SU-DHL-6 (cell line): Measurements from ENCODE around the gene REXO4.

Experiments used
- H2AFZ ChIP-seq: fragments of 200-600 bp; sonication (generic); 2 replicates; pipeline ENCODE4 v1.6.1; 2014; ENCODE audit warnings: low read depth, mild to moderate bottlenecking, moderate library complexity, mixed read lengths, antibody characterized with exemption, low read length; ENCODE audit not compliant: severe bottlenecking
- H3F3A ChIP-seq: fragments of 200-600 bp; shearing (Covaris generic); 2 replicates; pipeline ENCODE4 v1.6.0; 2016; ENCODE audit warnings: antibody characterized with exemption, mild to moderate bottlenecking; ENCODE audit not compliant: insufficient read depth
- H3K27ac ChIP-seq: fragments of 200-600 bp; sonication (generic); 2 replicates; pipeline ENCODE4 v1.5.1; 2016; ENCODE audit warnings: low read depth, mild to moderate bottlenecking, low read length, moderate library complexity, mixed read lengths
- H3K27me3 ChIP-seq: fragments of 200-600 bp; sonication (generic), shearing (Covaris generic); 2 replicates; pipeline ENCODE4 v1.6.0; 2014; ENCODE audit warnings: mild to moderate bottlenecking, low read length
- H3K36me3 ChIP-seq: fragments of 200-600 bp; sonication (generic); 2 replicates; pipeline ENCODE4 v1.6.1; 2014; ENCODE audit warnings: mild to moderate bottlenecking, low read length, mixed read lengths
- H3K4me2 ChIP-seq: fragments of 300-600, 200-600 bp; shearing (Covaris generic), sonication (generic); 2 replicates; pipeline ENCODE4 v1.6.0; 2014; ENCODE audit warnings: low read length, low read depth, mild to moderate bottlenecking; ENCODE audit not compliant: poor library complexity, severe bottlenecking
- H3K4me3 ChIP-seq: fragments of 200-600 bp; sonication (generic); 2 replicates; pipeline ENCODE4 v1.5.1; 2014; ENCODE audit warnings: antibody characterized with exemption, low read length, mild to moderate bottlenecking, mixed read lengths; ENCODE audit not compliant: insufficient read depth, poor library complexity, severe bottlenecking
- H3K79me2 ChIP-seq: fragments of 200-600 bp; sonication (generic); 2 replicates; pipeline ENCODE4 v1.6.1; 2014; ENCODE audit warnings: mild to moderate bottlenecking, low read length, moderate library complexity; ENCODE audit not compliant: insufficient read depth
- H3K9ac ChIP-seq: fragments of 200-600 bp; sonication (generic); 2 replicates; pipeline ENCODE4 v1.7.0; 2014; ENCODE audit warnings: mild to moderate bottlenecking, low read length
- H3K9me2 ChIP-seq: fragments of 200-600 bp; sonication (generic); replicated peaks from 2 replicates; pipeline ENCODE4 v1.6.1; 2014; ENCODE audit warnings: low read length; ENCODE audit not compliant: insufficient read depth
- H3K9me3 ChIP-seq: fragments of 200-600 bp; sonication (generic); 2 replicates; pipeline ENCODE4 v1.6.1; 2014; ENCODE audit warnings: low read length, mixed read lengths; ENCODE audit not compliant: insufficient read depth
- H4K20me1 ChIP-seq: fragments of 200-600 bp; sonication (generic); 2 replicates; pipeline ENCODE4 v1.6.1; 2014; ENCODE audit warnings: low read depth, mild to moderate bottlenecking, antibody characterized with exemption, low read length, moderate library complexity, mixed read lengths
- EZH2phosphoT487 ChIP-seq: fragments of 200-600 bp; sonication (generic), shearing (Covaris generic); conservative IDR thresholded peaks from 2 replicates; pipeline ENCODE4 v1.6.1; 2018; ENCODE audit warnings: mild to moderate bottlenecking, antibody characterized with exemption, low read length, moderate library complexity, mixed read lengths
- TF ChIP-seq, protein P1 (sequence below): fragments of 200-600 bp; sonication (generic); IDR thresholded peaks from one replicate; pipeline ENCODE4 v1.5.1; 2017; ENCODE audit warnings: antibody characterized with exemption, mild to moderate bottlenecking, low read length, moderate library complexity; ENCODE audit not compliant: insufficient read depth, poor library complexity, severe bottlenecking

The REXO4 gene

DNA sequence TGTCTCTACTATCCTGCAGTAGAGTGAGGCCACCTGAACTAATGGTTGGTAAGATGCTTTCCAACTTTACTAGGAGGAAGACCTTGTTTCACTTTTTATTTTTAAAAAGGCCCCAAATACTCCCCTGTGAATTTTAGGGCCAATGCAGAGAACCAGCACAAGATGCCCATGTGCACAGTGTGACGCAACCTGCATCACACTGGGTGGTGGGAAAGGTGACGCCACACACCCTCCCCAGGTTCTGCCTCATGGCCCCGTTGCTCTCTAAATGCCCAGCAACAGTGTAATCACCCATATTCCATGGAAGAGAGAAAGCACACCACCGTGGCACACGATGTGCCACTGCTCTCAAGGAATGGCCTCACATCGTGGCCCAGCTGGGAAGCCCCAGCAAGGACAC is 48.4 kb downstream of the REXO4 start:
- H3K9me3 ChIP-seq = no peaks in the 10 kb centered on the region
- no peaks in the 10 kb centered on the region for H3K9me2 ChIP-seq
- H3K4me3 ChIP-seq = no peak overlapping the region
- no peaks in the 10 kb centered on the region; the same call in 1 of the 2 replicates for H4K20me1 ChIP-seq
- no peak overlapping the region for H3K9ac ChIP-seq
- no peak overlapping the region for H3K27ac ChIP-seq
- H3K4me2 ChIP-seq = no peak overlapping the region
- H3K27me3 ChIP-seq = no peaks in the 10 kb centered on the region
- H3K36me3 ChIP-seq = peaks cover 6% of the 10 kb centered on the region; the same call in 1 of the 2 replicates
- no peaks in the 10 kb centered on the region for H3F3A ChIP-seq
- TF ChIP-seq EZH2phosphoT487 = no peak
- TF ChIP-seq, protein P1, sequence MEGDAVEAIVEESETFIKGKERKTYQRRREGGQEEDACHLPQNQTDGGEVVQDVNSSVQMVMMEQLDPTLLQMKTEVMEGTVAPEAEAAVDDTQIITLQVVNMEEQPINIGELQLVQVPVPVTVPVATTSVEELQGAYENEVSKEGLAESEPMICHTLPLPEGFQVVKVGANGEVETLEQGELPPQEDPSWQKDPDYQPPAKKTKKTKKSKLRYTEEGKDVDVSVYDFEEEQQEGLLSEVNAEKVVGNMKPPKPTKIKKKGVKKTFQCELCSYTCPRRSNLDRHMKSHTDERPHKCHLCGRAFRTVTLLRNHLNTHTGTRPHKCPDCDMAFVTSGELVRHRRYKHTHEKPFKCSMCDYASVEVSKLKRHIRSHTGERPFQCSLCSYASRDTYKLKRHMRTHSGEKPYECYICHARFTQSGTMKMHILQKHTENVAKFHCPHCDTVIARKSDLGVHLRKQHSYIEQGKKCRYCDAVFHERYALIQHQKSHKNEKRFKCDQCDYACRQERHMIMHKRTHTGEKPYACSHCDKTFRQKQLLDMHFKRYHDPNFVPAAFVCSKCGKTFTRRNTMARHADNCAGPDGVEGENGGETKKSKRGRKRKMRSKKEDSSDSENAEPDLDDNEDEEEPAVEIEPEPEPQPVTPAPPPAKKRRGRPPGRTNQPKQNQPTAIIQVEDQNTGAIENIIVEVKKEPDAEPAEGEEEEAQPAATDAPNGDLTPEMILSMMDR = no peak
- H2AFZ ChIP-seq = no peak overlapping the region
- H3K79me2 ChIP-seq = peaks cover 74% of the 10 kb centered on the region

DNA sequence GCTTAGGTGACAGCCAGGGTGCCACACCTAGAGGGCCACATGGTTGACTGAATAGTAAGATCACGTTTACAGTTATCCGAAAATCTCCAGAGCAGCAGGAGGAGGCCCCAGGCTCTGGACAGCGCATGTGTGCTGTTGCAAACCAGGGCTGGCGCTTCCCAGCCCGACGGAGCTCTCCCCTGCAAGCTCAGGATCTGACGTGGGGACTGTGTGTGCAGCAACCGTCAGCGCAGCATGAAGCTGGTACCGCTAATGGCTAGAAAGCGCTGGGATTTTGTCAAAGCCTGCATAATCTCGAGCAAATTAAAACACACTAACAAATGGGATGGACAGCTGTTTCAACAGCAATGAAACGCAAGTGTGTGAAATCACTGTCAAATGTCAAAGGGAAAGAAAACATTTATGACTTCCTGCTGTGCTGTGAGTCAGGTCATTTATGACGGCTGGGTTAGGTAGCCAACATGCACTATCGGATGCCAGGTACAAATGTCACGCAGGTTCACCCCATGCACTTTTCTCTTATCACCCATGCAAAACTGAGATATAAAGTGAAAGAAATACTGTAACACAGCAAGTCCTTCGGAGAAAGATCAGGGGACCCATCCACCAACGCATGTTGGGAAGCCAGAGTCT is 49.4 kb downstream of the REXO4 start:
- Histone ChIP-seq H4K20me1 (no peaks in the 10 kb centered on the region; the same call in 1 of the 2 replicates), H3K9me3 (no peaks in the 10 kb centered on the region), H3K27me3 (no peaks in the 10 kb centered on the region), H3K27ac (no peak overlapping the region), H3K9ac (no peak overlapping the region), H3K4me2 (no peak overlapping the region), H2AFZ (no peak overlapping the region), H3K4me3 (no peak overlapping the region), H3K9me2 (no peaks in the 10 kb centered on the region), H3K79me2 (peaks cover 65% of the 10 kb centered on the region), H3K36me3 (peaks cover 6% of the 10 kb centered on the region; the same call in 1 of the 2 replicates), H3F3A (no peaks in the 10 kb centered on the region)
- TF ChIP-seq, protein P1 = no peak
- TF ChIP-seq EZH2phosphoT487 = no peak

- no peak overlapping the region for H2AFZ ChIP-seq
- TF ChIP-seq EZH2phosphoT487 = no peak
- TF ChIP-seq, protein P1 = no peak
- no peaks in the 10 kb centered on the region; the same call in 1 of the 2 replicates for H4K20me1 ChIP-seq
- no peaks in the 10 kb centered on the region for H3K9me2 ChIP-seq
- peaks cover 6% of the 10 kb centered on the region for H3K36me3 ChIP-seq
- peaks cover 59% of the 10 kb centered on the region for H3K79me2 ChIP-seq
- no peaks in the 10 kb centered on the region for H3K9me3 ChIP-seq
- no peaks in the 10 kb centered on the region for H3K27me3 ChIP-seq
- no peak overlapping the region for H3K9ac ChIP-seq
- H3K4me3 ChIP-seq = no peak overlapping the region
- H3K4me2 ChIP-seq = no peak overlapping the region
- no peaks in the 10 kb centered on the region for H3F3A ChIP-seq
- no peak overlapping the region for H3K27ac ChIP-seq
Observed at GRCh38 chr9:133367778-133368177, 50.0 kb downstream of the REXO4 start.
